ENCODE results near the gene ATP11C.
"Not testable (repeated sequence)": the region's sequence is repeated elsewhere in the genome, so short reads cannot be mapped to it uniquely, and the experiment has no call there.

Gene ATP11C

GRCh38 chrX:139734996-139735395, 197.9 kb downstream of the ATP11C start:
- no peak for DNase-seq

GRCh38 chrX:139725720-139726119, 207.1 kb downstream of the ATP11C start:
- DNase-seq: no peak

DNA sequence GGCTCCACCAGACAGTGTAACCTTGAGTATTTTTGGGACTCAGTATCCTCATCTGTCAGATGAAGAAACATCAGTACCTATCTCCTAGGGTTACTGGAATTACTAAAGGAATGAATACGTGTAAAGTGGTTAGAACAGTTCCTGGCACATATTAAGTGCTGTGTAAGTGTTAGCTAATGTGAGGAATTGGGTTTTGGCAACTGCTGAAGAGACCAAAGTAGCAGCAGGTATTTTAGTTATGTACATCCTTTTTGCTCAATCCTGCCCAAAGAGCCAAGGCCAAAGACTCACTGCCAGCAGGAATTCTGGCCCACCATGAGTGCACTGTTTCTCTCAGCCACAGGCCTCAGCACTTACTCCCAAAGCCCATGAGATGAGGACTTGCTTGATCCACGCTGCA, 208.2 kb downstream of the ATP11C start:
- no peak for DNase-seq

- DNase-seq: no peak
These were observed 211.9 kb downstream of the ATP11C start for GRCh38 chrX:139720979-139721378.

DNA sequence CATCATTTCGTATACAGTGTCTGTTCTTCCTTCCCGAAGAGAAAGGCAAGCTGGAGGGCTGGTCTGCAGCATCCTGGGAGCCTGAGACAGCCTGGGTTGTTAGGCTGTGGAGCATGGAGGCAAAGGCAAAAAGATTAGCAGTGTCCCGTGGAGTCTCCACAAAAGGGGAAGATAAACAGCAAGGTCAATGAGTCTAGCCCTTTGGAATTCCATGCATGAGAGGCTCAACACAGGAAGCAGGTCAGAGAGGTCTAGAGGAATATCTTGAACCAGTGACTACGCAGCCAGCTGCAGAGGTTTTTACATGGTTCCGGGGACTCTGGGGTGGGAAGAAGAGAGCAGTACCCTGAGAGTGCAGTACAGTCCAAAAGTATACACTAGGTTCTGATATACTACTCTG, 212.7 kb downstream of the ATP11C start:
- DNase-seq: no peak

DNA sequence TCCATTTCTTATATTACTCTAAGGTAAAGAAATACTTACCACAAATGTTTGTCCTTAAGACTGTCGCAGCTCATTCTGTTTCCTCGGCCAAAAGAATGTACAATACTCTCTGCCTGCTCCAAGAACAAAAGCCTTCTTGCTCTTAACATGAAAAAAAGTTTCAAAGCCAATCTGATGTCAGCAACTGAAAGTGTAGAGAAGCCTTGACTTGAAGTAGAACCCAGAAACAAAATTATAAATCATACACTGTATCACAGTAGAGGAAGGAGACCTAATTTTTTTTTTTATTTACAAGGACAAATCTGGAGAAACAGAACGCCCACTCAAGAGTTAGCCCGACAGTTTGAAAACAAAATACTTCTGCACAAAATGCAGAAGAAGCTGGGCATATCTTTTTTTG, 224.8 kb downstream of the ATP11C start, which contains the start of gene MCF2:
TSS of gene MCF2 (minus strand) at position 101 of the 400 bp plus-strand sequence. CDS start 56,423 bp downstream, outside the sequence.
- no peak for DNase-seq

- DNase-seq: no peak
These were observed 230.2 kb downstream of the ATP11C start for GRCh38 chrX:139702658-139703057.

DNA sequence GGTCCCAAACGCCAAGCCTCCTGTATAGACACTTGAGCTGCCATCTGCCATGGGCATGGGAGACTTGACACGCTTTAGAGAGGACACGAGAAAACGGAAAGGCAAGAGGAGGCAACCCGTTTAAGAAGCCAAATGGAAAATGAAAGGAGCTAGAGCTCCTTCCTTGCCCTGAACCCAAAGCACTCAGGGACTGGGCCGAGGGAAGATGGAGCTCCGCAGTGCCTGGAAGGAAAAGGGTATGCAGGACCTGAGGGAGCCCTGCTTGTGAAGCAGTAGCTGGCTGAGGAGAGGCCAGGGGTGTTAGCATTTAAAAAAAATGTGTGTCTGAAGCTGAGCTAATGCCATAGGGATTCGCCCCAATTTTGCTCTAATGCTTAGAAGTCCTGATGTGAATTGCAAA, 239.9 kb downstream of the ATP11C start:
- no peak for DNase-seq

DNA sequence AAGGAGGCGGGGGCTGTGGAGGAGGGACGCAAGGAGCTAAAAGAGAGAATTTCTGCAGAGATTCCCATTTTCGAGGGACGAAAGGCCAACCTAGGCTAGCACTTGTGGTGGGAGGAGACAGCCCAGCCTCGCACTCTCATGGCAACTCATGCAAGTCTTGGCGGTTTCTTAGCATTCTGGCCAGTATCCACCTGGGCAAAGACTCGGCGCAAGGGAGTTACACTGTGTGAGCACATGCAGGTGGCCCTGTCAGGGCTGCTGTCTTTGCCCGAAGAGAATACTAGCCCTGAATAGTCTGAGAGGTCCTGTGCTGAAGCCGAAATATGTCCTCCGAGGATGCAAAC, 240.4 kb downstream of the ATP11C start:
- no peak for DNase-seq

DNA sequence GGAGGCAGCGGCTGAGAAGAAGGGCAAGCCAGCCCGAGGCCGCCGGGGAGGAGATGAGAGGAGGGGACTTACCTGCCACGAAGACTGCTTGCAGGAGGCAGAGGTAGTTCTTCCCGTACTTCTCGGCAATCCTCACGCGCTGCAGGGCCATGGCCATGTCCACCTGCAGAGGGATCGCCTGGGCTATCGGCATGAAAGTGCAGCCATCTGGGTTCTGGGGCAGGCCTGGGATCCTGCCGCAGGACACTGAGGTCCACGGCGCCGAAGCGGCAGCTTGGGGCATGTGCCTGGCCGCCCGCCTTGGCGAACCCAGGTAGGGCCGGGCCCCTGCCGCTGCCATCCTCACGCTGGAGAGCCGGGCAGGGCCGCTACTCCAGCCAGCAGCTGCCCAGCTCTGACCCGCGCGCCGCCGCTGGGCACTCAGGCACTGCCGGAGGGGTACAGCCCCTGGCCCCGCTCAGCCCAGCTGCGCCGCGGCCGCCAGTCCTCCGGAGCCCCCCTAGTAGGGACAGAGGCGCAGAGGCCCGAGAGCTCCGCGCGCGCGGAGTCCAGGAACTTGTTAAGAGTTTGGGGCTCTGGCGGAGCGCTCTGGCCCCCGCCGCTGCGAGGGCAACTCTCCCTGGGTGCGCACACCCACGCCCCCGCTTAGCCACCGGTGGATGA, 240.9 kb downstream of the ATP11C start:
- DNase-seq: no peak

GRCh38 chrX:139691493-139691842, 241.4 kb downstream of the ATP11C start:
- DNase-seq: no peak

GRCh38 chrX:139685175-139685574, 247.7 kb downstream of the ATP11C start:
- DNase-seq: not testable (repeated sequence)

GRCh38 chrX:139680356-139680755, 252.5 kb downstream of the ATP11C start:
- DNase-seq: no peak

All from amygdala (tissue), 56 donors.